ENCODE results near the gene GBX1.

DNA sequence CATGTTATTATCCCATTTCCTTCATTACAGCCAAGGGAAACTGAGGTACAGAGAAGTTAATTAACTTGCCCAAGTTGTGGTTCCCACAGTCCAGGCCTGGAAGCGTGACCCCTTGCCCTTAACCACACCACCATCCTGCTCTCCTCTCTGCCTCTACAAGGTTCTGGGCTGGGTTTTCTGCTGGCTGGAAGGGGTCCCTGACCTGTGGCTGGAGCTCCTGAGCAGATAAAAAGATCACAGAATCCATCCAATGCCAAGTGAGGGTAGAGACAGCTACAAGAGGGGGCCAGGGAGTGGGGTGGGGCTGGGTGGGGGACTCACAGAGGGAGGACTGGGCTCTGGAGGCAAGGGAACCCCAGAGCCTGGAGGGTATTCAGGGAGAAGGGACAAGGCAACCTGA is 9.8 kb upstream of the GBX1 start:
- TF ChIP-seq, protein P1, sequence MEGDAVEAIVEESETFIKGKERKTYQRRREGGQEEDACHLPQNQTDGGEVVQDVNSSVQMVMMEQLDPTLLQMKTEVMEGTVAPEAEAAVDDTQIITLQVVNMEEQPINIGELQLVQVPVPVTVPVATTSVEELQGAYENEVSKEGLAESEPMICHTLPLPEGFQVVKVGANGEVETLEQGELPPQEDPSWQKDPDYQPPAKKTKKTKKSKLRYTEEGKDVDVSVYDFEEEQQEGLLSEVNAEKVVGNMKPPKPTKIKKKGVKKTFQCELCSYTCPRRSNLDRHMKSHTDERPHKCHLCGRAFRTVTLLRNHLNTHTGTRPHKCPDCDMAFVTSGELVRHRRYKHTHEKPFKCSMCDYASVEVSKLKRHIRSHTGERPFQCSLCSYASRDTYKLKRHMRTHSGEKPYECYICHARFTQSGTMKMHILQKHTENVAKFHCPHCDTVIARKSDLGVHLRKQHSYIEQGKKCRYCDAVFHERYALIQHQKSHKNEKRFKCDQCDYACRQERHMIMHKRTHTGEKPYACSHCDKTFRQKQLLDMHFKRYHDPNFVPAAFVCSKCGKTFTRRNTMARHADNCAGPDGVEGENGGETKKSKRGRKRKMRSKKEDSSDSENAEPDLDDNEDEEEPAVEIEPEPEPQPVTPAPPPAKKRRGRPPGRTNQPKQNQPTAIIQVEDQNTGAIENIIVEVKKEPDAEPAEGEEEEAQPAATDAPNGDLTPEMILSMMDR (IDR thresholded peaks at IDR 0.05), result no peak
- no peak for TF ChIP-seq POLR2A (IDR thresholded peaks at IDR 0.05)

Measured in right lobe of liver (tissue), 4 donors.